Embryonic facial prominence (tissue), 1 donor: ENCODE data around the gene SFT2D3.

ENCODE experiments used
- DNase-seq: peaks from one replicate; pipeline ENCODE4 v3.0.0-alpha.2; 2016; ENCODE audit errors: extremely low spot score

SFT2D3 gene

DNA sequence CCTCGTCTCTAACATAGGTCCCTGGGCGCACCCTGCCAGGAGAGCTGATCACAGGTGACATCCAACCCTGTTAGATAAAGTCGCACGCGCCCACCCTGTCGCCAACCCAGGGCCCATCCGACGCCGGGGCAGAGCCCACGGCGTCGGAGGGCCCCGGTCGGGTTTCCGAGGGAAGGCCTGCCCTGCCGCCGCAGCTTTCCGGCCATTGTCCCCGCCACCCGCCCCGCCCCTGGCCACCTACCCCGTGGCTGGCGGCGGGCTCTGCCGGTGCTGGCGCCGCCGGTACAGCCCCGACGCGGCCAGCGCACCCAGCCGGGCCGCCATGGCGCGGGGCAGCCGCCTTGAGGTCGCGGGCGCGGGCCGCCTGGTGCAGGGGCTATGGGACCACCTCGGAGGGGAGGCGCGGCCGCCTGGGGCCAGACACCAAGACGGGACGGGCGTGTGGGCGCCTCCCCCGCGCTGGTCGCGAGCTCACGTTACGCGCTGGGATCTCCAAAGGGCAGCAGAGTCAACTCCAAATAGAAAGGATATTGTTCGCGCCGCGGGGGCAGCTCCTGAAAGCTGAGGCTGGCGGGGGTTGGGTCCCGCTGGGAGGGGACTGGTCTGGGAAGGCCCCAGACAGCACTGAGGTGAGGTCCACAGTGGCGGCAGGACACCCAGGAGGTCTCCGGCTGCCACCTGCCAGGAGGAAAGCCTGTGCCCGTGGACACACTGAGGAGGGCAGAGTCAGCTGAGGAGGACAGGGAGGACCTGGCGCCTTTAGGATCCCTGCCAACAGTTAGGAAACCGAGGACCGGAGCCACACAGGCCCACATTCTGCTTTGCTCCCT is 37.0 kb upstream of the SFT2D3 start:
- no peak for DNase-seq

DNA sequence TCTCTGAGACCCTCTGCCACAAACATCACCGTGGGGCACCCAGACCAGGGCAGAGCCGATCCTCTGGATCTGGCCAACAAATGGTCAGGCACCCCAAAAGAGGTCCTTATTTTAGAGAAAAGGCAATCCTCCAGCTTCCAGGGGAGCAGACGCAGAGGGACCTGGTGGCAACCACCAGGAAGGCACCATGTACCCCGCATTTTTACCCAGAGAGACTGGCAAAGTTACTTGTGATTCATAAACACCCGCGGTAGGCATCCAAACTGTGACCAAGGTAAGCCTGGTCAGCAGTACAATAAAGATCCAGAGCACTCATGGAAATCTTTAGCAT is 36.4 kb upstream of the SFT2D3 start:
- DNase-seq: no peak

DNA sequence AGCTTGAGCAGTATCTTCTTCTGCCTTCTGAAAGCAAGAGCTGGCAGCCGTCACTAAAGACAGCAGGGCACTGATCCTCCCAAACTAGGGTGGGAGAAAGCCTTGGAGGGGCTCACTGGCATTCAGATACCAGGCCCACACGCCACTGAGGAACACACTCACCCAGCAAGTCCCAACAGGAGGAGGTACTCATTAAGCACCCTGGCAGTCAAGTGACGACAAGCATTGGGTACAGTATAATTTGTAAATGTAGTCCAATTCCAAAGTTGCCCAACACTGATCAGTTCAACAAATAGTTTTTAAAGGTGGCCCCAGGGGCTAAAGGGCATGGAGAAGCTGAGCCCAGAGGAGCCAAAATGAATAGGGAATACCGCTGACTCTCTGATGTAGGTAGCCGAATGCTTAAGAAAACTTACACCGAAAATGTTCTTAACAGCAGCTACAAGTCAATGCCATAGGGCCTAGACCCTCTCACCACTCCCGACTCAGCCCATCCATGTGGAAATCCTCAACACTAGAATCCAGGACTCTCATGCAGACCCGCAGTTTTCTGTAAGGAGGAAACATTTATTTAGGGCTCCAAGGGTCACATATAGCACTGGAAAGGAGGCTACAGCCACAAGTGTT is 35.9 kb upstream of the SFT2D3 start:
- no peak for DNase-seq

DNA sequence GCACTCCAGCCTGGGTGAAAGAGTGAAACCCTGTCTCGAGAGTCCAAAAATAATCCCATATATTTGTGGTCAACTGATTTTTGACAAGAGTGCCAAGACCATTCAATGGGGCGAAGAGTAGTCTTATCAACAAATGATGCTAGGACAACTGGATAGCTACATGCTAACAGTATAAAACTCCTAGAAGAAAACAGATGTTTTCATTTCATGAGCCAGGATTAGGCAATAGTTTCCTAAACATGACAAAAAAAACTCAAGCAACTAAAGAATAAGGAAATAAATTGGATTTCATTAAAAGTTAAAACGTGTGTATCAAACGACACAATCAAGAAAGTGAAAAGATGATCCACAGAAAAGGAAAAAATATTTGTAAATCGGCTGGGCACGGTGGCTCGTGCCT is 32.2 kb upstream of the SFT2D3 start:
- no peak for DNase-seq

DNA sequence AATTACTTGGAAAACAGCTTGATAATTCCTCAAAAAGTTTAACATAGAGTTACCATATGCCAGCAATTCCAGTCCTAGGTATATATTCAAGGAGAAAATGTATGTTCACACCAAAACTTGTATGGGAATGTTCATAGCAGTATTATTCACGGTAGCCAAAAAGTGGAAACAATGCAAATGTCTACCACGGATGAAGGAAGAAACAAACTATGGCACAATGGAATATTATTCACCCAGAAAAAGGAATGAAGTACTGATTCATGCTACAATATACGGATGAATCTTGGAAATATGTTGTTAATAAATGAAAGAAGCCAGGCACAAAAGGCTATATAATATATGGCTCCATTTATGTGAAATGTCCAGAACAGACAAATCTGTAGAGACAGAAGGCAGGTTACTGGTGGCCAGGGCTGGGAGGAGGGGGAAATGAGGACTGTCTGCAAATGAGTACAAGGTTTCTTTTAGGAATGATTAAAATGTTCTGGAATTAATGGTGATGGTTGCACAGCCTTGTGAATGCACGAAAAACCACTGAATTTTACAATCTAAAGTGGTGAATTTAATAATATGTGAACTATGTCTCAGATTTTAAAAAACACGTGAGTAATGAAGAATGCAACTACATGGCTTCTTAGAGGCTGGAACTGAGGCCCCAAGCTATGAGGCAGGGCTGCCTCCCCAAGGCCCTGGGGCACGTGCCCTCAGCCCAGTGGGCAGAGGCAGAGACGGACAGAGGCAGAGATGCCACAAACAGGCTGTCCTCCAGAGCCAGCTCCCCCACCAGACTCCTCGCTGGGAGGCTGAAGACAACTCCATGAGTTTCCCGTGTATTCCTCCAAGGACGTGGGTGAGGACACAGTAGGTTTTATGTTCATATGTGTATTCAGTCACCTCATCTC is 31.0 kb upstream of the SFT2D3 start:
- no peak for DNase-seq

DNA sequence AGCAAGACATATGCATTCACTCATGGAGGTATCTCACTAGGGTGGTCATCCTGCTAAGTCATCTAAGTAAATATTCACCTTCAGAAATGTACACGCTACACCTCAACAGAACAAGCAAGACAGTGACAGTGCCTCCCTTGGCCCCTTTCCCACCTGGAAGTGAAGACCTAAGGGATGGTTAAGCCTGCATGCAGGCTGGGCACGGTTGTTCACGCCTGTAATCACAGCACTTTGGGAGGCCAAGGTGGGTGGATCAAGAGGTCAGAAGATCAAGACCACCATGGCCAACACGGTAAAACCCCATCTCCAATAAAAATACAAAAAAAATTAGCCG is 30.4 kb upstream of the SFT2D3 start:
- no peak for DNase-seq

DNA sequence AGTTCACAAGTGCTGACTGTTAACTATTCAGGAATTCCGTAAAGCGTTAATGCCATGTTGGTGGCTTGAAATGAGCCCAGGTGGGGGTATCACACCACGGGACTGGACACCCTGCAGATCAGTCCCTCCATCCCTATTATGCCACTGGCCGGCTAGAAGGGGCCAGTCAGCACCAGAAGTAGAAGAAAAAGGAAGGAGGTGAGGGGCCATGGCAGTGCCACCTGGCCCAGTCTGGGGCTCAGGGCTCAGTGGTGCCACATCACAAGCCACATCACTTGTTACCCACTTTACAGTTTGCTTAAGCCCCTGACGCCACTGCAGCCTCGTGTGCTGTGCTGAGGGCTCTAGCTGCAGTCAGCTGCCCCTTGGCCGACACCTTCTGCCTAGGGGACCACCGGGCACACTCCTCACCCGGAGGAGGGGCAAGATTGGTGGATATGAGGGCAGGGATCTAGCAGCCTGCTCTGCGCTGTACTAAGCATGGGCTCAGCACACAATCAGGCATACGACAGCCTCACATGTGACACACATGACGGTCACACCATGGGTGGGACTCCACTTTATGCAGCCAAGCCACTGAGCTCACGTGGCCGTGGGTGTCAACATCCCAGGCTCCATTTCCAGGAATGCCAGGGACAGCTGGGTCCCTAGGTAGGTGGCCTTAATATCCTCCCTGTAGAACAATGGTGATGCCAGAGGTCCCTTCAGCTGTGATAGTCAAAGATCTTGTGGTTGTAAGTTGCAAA is 29.6 kb upstream of the SFT2D3 start:
- no peak for DNase-seq

DNA sequence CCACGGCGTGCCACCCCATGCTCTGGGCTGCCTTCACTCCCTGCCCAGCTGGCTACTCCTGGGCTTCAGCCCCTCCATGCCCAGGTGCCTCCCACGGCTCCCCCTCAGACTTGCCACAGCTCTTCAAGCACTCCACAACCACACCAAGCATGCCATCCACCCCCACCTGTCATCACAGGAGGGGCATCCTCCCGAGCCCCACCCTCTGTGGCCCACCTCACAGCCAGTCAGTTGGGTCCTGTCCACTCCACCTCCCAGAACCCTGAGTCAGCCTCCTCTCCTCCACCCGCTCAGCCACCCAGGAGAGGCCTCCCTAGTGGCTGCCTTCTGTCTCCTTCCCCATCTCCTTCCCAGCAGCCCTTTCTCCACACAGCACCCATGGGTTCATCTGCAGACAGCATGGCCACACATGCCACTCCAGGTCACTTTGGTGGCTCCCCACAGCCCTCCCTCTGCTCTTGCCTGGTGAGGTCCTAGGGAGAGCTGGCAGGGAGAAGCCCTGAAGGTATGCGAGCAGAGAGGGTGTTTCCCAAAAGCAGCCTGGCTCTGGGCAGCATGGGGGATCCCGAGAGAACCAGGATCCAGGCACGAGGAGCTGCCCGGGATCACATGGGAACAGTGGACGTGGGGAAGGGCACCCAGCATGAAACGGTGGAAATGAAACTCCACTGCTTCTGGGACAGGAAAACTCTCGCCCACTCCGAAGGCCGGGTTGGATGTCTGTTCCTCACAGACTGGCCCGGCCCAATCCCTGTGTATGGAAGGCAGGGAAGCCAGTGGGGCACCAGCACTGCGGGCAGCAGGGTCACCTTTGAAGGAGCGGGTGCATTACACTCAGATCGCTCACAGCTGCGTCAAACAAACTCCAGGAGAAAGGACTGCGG is 28.7 kb upstream of the SFT2D3 start:
- no peak for DNase-seq

DNA sequence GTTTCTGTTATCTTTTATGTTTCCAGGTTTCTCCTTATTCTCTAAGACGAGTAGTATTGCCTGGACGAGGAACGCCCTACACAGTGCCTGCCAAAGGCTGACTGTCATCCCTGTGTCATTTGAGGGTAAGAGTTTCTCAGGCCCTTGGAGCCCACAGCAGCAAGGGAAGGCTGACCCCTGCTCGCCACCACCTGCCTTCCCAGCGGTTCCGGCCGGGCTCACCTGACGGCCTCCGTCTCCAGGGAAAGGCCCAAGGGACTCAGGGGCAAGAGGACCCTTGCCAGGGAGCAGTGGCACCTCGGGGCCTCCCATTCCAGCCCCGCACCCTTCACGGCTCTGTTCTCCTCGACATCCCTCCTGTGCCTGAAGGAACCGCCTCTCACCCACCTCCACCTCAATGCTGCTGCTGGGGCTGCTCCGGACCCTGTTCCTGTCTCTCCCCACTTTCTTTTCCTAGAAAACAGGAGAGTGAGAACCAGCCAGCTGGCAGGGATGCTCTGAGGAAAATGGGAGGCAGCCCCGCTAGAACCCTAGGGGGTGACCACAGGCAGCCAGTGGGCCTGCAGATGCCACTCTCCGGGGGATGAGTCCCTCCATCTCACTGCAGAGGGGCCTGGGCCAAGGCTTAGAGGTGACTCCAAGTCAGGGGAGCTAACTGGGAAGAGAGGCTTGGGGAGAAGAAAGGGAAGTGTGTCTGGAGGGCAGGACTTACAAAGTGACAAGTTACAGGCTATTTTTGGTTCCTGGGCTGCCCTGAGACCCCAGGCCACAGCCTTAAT is 27.8 kb upstream of the SFT2D3 start:
- no peak for DNase-seq

DNA sequence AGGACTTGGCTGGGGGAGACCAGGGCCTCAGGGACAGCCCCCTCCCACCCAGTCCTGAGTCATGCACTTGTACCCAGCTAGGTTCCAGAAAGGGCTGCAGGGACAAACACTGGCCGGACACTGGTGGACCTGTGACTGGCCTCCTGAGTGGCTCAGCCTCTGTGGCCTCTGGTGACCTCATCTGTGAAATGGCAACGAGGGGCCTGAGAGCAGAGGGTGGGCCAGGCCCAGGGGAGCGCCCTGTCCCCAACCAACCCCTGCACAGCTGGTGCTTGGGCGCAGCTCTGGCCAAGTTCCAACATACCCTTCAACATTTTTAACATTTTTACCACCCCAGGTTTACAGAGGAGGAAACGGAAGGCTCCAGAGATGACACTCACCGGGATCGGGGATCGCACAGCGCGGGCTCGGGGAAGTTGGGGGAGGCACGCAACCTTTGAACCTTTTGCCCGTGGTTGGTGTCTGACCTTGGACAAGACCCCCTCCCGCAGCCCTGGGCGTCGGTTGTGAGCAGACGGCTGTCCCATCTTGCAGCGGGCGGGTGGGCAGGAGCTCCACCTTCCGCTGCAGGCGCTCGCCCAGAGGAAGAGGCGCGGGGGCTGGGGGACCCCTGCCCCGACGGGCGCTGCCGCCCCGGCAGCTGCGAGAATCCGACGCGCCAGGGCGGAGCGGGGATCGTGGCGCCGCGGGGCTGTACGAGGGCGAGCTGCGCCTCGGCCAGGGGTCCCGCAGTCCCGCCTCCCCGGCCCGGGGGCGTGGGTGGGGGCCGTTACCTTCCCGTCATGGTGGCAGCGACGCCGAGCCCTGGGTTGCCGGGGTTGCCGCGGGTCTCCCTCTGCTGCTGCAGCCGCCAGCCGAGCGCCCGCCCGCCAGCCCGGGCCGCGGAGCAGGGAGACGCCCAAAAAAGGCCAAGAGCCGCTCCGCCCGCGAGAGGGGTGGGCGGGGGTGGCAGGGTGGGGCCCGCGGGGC is 26.8 kb upstream of the SFT2D3 start:
- DNase-seq: no peak

DNA sequence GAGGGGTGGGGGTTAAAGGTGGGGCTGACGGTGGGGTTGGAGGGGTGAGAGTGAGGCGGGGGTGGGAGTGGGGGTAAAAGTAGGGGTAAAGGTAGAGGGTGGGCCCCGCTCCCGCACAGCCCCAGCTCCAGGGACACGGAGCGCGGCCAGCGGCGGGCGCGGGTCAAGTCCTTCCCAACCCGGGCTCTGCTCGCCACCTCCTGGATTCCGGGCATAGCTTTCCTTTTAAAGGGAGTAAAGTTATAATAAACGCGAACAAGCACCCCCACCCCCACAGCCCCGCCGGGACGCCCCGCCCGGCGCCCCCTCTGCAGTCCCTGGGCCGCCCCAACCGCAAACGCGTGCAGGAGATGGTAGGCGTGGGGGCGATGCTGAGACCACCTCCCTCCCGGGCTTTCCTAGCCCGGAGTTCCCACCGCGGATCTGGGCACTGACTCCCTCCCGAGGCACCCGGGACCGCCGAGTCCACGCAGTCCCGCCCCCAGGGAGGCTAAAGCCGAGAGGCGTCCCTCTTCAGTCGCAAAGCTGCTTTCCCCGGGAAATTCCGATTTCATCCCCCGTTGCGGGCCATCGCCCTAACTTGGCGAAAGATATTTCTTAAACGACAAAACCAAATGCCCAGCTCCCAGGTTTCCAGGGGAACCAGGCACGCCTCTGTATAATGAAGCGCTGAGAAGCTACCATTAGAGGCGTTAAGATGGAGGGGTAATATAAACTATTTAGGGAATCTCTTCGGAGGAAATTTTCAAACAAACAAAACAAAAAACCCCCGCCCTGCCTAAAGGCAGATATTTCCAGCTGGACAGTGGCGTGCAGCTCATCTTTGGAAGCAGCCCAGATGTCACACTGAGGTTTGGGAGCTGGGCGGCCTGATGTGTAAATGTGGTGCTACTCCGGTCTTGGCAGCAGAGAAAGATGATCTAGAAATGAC is 25.7 kb upstream of the SFT2D3 start, which contains the start of gene LIMS2:
Gene LIMS2, minus strand, starts transcription at position 200 of the 931 bp plus-strand sequence. CDS start 506 bp downstream, outside the sequence.
- DNase-seq: no peak

DNA sequence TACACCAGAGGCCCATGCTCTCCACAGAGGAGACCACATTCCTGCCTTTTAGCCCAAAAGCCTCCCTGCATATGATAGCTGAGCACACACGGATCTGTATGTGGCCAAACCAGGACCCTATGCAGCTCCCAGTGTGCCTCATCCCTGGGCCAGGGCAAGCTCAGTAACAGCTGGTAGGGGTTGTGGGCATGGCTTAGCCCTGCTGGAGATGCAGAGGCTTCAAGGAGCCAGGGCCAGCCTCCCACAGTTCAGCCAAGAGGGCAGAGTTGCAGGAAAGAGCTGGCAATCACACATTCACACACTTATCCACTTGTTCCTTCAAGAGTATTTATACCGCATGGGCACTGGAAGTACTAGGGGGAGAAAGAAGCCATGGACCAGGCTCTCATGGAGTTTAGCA is 24.4 kb upstream of the SFT2D3 start:
- DNase-seq: no peak

DNA sequence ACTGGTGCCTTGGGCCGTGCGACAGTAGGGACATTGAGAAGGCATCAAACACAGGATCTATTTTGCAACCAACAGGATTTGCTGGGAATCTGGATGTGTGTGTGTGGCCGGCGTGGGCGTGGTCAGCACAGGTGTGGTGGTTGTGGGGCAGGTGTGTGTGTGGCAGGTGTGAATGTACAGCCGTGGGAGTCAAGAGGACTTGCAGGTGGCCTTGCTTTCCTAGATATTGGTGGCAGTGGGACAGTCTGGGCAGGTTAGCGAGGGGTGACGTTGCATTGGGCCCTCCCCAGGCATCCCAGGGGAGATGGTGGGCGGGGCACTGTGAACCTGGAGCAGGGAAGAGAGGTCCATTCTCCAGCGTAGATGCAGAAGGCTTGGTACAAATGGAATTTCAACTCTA is 22.8 kb upstream of the SFT2D3 start:
- no peak for DNase-seq

DNA sequence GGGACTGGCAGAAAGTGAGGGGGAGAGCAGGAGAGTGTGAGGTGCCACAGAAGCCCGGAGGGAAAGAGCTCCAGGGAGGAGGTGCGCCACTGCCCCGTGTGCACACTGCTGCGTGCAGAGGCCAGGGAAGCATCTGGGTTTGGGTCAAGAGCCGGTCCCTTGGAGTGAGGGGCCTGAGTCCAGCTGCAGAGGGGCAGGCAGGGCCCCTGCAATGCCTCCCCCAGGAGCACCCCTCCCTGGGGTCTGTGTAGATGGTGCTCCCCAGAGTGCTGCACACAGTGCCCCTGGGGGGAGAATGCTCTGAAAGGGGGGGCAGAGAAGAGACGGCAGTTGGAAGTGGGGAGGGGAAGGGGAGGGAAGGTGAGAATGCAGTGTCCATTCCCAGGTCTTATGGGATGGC is 22.3 kb upstream of the SFT2D3 start:
- no peak for DNase-seq

DNA sequence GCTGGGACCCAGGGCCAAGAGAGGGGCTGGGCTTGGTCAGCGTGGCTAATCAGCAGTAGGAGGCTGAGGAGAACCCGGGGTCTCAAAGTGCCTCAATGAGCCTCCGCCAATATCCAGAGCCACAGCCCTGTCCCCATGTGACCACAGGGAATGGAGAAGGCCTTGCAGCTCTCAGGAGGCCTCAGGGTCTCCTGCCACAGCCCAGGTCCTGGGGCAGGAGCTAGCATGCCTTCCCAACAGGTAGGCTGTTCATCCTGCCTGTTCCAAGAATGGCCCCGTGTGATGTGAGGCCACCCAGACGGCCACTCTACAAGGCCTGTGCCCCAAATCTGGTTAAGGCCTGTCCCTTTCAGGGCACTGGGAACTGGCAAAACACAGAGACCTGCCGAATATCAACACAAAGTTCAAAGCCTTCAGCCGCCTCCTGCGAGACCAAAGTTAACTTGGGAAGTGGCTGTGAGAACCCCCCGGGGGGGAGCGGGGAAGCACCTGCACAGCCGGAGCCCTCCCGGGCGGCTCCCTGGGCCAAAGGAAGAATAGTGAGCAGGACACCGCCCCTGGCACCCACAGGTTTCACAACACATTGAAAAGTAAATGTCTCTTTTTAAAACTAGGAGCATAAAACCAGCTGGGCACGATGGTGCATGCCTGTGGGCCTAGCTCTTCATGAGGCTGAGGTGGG is 21.5 kb upstream of the SFT2D3 start:
- no peak for DNase-seq

DNA sequence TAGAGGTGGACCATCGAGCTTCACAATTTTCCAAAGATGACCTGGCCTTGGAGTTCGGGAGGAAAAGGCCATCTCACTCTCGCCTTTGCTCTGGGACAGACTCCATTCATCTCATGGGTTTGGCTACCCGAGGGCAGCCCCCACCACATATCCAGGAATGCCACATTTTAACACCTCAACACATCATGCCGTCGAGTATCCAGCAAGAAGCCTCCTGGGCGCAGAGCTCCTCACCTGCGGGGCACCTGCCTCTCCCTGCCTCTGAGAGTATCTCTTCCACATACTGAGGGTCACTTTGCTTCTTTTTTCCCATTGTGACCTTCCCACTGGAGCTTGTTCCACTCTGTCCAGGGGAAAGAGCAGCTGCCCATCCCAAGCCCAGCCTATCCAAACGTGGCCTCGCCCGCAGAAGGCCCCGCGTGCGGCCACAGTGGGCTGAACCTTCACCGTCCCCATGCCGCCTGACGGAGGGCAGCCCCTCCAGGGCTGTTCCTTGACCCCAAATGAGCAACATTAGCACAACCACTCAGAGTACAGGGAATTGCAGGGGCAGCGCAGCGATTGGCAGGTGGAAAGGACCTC is 20.5 kb upstream of the SFT2D3 start:
- DNase-seq: no peak

DNA sequence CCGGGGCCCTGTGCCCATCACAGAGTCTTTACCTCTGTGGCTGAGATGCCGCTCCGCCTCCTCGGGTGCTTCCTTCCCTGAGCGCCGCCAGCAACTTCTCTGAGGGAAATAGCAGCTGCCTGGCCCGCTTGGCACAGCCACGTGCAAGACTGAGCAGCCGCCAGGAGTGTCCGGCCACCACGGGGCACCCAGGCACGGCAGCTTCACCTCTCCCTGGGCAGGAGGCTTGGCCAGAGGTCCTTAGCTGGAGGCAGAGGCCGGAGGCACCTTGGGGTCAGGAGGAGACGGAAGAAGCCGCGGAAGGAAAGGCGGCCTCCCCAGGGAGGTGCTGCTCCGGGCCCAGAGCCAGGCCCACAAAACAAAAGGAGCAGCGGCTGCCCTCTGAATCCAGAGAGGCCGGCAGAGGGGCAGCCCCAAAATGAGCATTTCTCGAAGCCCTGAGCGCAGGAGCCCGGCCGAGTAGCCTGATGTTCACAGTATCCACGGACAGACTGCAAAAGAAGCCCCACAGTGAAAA is 20.0 kb upstream of the SFT2D3 start:
- no peak for DNase-seq
